ENCODE measurements around the gene CNOT6.
"Not testable (repeated sequence)": the region's sequence is repeated elsewhere in the genome, so short reads cannot be mapped to it uniquely, and the experiment has no call there.

Gene CNOT6

DNA sequence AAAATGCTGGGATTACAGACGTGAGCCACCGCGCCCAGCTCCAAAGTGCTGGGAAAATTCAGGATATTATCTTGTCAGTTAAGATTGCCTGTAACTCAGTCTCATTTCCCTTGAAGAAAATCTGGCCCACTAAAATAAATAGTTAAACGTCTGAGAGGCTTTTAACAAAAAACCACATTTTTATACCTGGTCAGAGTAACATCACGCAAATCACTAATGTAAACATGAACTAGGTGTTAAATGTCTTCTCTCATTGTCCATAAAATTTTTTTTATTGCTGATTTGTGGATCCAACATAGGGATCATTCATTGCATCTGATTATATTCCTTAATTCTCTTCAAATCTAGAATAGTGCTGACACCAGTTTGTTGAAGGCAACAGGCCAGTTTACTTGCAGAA lies 22.3 kb downstream of the CNOT6 start:
- no peak for DNase-seq (ENCODE audit: low spot score)

DNA sequence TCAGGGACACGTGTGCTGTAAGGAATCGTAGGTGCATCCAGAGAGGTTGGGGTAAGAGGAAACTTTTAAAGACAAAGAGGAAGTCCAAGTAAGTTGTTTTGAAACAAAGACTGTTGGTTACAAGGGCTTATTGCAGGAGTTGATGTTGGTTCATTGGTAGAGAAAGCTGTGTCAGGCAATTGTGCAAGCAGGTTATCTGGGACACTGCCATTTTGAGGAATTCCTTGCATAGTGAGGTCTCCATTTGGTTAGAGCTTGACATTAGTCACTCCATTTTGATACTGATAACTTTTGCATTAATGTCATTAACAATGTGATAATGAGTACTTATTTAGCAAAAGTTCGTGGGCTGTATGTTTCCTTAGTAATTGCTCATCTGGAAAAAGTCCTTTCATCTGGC lies 24.9 kb downstream of the CNOT6 start:
- no peak for DNase-seq (ENCODE audit: low spot score)

DNA sequence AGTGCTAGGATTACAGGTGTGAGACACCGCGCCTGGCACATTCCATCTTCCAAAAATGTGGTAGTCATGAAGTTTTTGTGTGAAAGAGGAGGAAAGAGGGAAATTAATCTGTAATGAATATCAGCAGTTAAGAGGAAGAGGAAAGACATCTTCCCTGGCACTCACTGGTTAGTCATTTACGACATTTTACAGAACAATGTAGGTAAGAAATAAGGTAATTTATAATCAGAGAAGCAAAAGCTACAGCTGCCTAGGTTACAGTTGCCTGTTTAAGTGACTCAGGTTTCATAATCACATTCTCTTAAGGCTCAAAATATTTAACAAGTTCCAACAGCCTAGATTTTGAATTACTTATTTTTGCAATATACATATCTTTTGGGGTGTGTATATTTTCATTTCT lies 26.9 kb downstream of the CNOT6 start:
- no peak for DNase-seq (ENCODE audit: low spot score)

DNA sequence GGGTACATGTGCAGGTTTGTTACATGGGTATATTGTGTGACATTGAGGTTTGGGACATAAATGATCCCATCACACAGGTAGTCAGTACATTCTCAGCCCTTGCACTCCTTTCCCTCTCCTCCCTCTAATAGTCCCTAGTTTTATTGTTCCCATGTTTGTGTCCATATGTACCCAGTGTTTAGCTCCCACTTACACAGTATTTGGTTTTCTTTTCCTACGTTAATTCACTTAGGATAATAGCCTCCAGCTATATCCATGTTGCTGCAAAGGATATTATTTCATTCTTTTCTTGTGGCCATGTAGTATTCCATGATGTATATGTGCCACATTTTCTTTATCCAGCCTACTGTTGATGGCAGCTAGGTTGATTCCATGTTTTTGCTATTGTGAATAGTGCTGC lies 27.4 kb downstream of the CNOT6 start:
- DNase-seq (ENCODE audit: low spot score), result no peak

DNA sequence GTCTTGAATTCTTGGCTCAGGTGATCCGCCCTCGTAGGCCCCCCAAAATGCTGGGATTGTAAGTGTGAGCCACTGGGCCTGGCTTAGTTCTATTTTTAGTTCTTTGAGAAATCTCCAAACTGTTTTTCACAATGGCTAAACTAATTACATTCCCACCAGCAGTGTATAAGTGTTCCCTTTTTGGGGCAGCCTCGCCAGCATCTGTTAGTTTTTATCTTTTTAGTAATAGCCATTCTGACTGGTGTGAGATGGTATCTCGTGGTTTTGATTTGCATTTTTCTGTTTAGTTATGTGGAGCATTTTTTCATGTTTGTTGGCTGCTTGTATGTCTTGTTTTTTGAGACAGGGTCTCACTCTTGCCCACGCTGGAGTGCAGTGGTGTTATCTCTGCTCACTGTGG lies 28.2 kb downstream of the CNOT6 start:
- DNase-seq (ENCODE audit: low spot score), result no peak

DNA sequence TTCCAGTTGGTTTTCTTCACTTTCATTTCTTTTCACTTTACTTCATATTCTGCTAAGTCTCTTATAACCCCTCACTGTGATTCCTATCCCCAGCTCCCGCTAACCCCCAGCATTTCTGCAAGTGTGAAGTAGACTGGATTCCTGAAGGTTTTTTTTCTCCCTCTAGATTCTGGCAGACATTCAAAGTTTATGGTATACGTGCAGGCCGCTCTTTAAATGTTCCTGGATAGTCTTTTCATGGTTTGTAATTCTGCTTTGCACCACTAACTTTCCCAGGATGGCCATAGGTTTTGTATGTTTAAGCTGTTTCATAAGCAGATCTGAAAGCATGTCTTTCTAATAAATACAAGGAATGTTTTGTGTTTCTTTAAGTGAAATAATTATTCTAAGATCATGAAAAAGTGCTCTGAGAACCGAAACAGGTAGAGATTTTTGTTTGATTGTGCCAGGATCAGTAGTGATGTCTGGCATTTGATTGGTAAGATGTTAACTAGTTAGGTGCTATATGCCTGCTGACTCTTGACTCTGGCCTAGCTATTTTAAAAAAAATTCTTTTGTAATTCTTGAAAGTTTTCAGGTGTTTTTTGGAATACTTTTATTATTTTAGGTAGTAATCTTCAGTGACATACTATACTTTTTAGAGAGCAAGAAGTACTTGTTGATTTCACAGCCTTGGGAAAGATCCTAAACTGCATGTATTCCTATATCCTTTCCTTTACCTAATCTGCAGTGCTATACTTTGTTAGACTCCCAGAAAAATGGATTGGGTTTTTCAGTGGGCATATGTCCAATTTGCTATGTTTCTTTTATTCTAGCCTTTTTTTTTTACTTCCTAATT lies 29.7 kb downstream of the CNOT6 start:
- no peak for DNase-seq (ENCODE audit: low spot score)

DNA sequence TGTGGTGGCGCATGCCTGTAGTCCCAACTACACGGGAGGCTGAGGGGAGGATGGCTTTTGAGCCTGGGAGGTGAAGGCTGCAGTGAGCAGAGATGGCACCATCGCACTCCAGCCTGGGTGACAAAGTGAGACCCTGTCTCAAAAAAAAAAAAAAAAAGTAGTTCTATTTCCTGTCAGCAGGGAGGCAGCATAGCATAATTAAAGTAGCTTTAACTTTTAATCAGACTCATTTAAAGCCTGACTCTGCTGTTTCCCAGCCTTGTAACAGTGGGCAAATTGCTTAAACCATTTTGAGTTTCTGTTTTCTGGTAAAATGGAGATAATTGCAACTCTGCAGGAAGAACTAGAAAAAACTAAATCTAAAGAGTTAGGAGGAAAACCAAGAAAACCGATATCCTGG lies 31.2 kb downstream of the CNOT6 start:
- no peak for DNase-seq (ENCODE audit: low spot score)

DNA sequence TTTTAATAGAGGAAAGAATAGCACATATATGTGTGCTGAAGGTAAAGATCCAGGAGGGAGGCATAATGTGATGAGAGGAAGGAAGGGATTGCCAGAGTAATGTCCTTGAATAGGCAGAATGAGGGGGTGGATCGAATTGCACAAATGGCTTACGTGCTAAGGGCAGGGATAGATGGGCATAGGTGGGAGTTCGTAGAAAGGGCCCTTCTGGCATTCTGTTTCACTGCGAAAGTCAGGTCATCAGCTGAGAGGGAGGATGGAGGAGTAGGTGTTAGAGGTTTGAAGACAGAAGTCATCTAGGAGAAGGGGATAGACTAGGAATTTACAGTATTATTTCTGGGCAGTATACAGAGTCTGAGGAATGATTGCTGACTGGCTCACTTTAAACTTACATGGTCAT lies 32.1 kb downstream of the CNOT6 start:
- no peak for DNase-seq (ENCODE audit: low spot score)

DNA sequence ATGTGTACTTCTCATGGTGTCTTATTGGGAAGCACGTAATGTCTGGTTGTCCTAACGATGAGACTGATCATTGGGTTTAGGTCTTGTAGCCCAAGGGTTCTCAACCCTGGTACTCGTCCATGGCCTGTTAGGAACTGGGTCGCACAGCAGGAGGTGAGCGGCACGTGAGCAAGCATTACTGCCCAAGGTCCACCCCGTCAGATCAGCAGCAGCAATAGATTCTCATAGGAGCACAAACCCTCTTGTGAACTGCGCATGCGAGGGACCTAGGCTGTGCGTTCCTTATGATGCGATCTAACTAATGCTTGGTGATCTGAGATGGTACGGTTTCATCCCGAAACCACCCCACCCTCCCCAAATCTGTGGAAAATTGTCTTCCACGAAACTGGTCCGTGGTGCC lies 33.5 kb downstream of the CNOT6 start:
- DNase-seq (ENCODE audit: low spot score), result no peak

DNA sequence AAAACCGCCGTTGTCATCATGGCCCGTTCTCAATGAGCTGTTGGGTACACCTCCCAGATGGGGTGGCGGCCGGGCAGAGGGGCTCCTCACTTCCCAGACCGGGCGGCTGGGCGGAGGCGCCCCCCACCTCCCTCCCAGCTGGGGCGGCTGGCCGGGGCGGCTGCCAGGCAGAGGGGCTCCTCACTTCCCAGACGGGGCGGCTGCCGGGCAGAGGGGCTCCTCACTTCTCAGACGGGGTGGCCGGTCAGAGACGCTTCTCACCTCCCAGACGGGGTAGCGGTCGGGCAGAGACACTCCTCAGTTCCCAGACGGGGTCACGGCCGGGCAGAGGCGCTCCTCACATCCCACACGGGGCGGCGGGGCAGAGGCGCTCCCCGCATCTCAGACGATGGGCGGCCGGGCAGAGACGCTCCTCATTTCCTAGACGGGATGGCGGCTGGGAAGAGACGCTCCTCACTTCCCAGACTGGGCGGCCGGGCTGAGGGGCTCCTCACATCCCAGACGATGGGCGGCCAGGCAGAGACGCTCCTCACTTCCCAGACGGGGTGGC lies 36.9 kb downstream of the CNOT6 start:
- not testable (repeated sequence) for DNase-seq (ENCODE audit: low spot score)

DNA sequence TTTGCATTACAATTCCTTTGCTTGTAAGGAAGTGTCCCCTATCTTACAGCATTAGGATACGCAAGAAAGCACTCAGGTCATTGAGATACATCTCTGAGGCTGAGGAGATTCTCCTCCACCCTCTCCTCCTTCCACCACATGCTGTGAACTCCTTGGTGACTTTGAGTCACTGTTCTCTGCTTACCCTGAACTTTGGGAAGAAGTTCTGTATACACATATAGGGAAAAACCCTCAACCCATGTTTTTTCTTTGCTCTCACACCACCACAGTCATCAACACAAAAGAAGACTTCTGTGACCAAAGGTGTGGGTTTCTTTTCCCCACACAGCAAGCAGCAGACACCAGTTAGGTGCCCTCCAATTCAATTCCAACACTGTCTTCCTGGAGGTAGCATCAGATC lies 38.1 kb downstream of the CNOT6 start:
- no peak for DNase-seq (ENCODE audit: low spot score)

DNA sequence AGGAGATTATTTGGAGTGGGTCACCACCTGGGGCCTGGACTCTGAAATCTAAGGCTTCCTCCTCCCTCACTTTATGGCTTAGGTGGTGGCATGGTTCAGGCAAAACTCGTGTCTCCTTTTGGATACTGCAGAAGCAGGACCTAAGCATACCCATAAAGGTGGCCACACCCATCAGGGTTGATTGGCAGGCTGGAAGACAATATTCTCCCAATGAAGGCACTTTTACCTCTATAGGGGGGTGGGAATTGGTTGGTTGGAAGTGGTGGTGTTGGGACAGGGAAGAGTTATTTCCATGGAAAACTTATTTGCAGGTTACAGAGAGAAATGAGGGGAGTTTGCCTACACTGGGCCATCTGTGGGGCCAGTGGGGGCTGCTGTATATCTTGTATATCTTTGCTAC lies 39.7 kb downstream of the CNOT6 start:
- no peak for DNase-seq (ENCODE audit: low spot score)

DNA sequence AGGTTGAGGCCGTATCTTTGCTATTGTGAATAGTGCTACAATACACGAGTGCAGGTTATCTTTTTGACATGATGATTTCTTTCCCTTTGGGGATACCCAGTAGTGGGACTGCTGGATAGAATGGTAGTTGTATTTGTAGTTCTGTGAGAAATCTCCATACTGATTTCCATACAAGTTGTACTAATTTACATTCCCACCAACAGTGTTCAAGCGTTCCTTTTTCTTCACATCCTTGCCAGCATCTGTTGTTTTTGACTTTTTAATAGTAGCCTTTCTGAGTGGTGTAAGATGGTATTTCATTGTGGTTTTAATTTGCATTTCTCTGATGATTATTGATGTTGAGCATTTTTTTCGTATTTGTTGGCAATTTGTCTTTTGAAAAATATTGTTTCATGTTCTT lies 41.4 kb downstream of the CNOT6 start:
- no peak for DNase-seq (ENCODE audit: low spot score)

DNA sequence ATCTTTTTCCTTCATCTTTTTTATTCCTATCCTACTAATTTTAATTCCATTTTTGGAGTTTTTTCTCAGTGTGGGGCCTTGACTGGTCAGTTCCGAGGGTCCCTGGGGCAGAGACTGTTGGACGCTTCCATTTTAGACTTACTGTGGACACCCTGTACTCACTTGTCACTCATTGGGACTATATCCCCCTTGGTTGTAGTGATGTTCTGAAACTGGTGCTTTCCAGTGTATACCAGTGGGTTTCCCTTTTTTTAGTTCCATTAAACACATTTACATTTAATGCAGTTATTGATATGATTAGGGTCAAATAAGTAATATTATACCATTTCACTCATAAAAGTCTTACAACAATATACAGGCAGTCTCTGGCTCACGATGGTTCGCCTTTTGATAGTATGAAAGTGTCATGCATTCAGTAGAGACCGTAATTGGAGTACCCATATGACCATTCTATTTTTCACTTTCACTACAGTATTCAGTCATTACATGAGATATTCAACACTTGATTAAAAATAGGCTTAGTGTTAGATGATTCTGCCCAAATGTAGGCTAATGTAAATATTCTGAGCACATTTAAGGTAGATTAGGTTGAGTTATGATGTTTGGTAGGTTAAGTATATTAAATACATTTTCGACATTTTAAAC lies 46.0 kb downstream of the CNOT6 start:
- no peak for DNase-seq (ENCODE audit: low spot score)

DNA sequence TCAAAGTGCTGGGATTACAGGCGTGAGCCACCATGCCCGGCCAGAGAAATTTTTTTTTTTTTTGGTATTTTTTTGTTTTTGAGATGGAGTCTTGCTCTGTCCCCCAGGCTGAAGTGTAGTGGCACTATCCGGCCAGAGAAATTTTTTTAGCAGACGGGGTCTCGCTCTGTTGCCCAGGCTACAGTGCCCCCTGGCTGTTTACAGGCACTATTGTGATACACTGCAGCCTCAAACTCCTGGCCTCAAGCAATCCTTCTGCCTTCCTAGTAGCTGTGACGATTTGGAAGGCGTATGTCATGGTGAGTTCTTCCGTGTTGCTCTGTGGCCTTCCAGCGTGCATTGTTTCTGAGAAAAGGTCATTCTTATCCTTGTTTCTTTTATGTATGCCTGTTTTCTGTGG lies 47.5 kb downstream of the CNOT6 start:
- no peak for DNase-seq (ENCODE audit: low spot score)

DNA sequence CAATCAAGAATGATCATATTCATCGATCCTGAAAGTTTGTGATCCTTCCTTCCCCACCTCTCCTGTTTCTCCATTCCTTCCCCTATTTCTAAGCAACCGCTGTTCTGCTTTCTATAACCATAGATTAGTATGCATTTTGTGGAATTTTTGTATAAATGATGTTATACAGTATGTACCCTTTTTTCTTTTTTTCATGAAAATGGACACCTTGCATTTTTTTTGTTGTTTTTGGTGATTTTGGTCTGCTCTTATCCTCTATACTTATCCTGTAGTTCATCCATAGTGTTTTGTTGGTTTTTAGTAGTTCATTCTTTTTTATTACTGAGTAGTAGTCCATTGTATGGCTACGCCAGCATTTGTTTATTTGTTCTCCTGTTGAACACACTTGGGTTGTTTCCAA lies 51.1 kb downstream of the CNOT6 start:
- no peak for DNase-seq (ENCODE audit: low spot score)

DNA sequence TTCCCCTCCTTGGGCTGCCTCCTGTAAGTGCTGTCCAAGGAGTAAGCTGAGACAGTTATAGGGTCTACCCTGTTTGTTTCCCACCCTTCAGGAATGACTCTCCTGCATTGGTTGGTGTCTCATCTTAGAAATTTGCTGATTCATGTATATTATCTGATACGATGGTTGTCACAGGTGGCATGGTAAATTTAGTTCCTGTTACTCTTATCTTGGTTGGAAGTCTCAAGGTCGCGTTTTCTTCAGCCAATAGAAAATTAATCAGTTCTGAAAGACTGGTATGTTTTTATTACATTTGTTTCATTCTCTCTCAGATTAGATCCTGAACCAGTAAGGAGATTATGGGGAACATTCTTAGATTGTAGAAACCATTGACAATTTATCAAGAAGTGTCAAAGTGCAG lies 54.4 kb downstream of the CNOT6 start:
- no peak for DNase-seq (ENCODE audit: low spot score)

DNA sequence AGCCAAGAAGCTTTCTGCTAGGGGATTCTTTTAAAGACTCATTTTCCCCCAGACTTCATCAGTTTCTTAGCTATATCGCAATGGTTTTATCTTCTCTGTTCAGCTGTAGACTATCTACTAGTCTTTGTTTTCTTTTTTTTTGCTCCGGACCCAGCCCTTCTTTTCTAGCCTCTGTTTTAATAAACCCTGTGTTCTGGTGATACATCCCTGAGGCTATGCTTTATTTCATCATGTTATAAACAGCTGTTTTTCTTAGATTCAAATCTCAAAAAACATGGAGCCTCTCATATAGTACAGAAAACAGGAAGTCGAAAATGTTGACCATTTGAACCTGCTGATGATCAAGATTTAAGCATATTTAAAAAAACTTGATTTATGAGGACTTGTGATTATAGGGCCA lies 59.4 kb downstream of the CNOT6 start:
- no peak for DNase-seq (ENCODE audit: low spot score)

DNA sequence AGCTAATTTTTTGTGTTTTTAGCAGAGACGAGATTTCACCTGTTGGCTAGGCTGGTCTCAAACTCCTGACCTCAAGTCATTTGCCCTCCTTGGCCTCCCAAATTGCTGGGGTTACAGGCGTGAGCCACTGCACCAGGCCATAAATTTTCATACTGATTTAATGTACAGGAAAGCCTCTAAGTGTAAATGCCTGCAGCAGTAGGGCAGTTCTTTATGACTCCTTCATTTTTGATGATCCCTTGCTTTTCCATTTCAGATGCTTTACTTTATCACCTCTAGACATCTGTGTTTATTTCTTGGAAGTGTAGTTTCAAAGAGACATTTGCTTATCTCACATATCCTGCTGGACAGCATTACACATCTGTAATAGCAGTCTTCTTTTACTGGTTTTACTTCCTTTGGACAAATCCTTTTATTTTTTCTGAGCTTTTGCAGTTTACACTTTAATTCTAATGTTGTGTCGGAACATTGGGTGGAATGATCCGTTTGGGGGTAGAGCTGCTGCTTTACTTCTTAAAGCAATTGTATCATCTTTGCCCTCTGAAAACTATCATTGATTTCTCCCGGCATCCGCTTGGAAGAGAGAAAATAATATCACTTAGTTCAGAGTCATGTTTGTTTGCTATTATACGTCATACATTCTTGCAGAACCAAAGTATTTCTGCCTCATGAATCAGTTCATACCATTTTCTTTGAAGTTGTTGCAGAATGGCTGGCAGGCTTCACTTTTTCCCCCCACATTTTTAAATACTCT lies 61.2 kb downstream of the CNOT6 start:
- DNase-seq (ENCODE audit: low spot score), result no peak

DNA sequence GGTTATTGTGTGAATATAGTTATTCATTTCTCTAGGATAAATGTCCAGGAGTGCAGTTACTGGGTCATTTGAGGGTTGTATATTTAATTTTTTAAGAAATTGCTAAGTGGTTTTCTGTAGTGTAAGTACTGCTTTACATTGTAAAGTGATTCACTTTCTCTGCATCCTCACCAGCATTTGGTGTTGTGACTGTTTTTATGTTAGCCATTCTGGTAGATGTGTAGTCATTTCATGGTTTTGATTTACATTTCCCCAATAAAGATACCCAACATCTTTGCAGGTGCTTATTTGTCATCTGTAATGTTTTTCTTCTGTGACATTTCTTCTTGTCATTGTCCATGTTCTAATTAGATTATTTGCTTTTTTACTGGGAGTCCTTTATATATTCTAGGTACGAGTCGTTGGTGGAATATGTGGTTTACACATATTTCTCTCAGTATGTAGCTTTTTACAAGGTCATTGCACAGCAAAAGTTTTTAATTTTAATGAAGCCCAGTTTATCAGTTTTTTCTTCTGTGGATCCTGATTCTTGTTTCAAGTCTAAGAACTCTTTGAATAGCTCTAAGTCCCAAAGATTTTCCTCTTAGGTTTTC lies 63.1 kb downstream of the CNOT6 start:
- no peak for DNase-seq (ENCODE audit: low spot score)

DNA sequence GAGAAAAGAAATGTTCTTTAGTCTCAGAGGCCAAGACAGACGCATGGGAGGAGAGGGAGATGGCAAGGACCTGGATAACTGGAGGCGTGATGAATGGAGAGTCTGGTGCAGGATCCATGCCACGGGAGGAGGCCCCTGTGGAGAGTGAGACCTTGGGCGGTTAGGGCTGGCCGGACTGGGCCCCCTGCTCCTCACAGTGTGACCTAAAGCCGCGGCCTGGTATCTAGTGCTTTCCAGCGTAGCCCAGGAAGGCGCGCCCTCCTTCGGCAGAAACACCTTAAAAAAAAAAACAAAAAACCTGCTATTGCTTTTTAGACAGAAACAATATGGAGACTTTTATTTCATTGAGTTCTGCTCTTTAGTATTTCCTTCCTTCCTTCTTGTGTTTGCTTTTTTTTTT lies 64.1 kb downstream of the CNOT6 start:
- DNase-seq (ENCODE audit: low spot score), result no peak

DNA sequence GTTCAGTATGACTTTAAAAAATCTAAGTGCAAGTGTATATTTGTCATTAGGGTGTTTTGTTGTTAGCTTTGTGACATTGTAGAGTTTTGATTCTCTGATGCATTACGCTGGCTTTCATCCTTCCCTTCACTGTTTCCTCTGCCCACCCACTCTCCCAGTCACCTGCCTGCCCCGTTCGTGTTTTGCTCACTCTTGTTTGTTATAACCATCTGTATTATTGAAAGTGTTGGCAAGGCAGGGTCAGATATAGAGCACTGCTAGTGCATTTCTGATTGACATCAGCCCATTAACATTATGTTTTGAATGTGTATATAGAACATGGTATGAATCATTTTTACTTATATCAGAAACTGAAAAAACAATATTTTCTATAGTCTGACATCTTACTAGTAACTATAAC lies 69.8 kb downstream of the CNOT6 start:
- no peak for DNase-seq (ENCODE audit: low spot score)

DNA sequence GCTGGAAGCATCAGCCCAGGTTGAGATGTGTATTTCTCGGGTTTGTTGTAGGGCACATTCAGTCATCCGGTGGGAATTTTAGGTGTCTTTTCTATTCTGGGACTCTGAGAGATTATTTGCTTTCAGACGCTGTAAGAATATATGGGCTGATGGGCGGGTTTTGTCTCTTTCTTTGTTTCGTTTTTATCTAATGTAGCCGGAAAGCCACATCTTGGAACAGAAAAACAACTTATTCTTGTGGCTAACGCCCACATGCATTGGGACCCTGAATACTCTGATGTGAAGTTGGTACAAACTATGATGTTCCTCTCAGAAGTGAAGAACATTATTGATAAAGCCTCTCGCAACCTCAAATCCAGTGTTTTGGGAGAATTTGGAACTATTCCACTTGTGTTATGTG lies 74.7 kb downstream of the CNOT6 start:
- DNase-seq (ENCODE audit: low spot score), result no peak

Measured in left forelimb (tissue), 1 donor.